K562 (cell line): Measurements from ENCODE around the gene RCSD1. TPM values are rescaled to one million over a fixed set of nuclear protein-coding genes. Genes with fewer than 3 reads are reported as not detected.

Experiments
- LCOR ChIP-seq: sonication (generic); formaldehyde crosslinking; IDR thresholded peaks from 2 replicates; pipeline ENCODE4 v1.8.0; 2022; ENCODE audit warnings: mild to moderate bottlenecking, missing genetic modification reagents
- MYNN ChIP-seq, 2 experiments: sonication (generic); formaldehyde crosslinking in 1 of 2; IDR thresholded peaks; 2 replicates each; pipeline versions ENCODE4 v1.5.0 to v1.6.1; 2016 to 2020; ENCODE audit warnings: antibody characterized with exemption in 1 of 2, missing genetic modification reagents in 1 of 2
- PBX2 ChIP-seq, 2 experiments: IDR thresholded peaks in 1 of 2; conservative IDR thresholded peaks in 1 of 2; 2 replicates each; pipeline ENCODE4 v1.6.1; 2016; ENCODE audit warnings: low read depth in 2 of 2, mild to moderate bottlenecking in 1 of 2, missing compliant biosample characterization in 1 of 2, missing genetic modification characterization in 1 of 2, moderate library complexity in 1 of 2
- PHF21A ChIP-seq: fragments of 450-650 bp; IDR thresholded peaks from 2 replicates; pipeline ENCODE4 v1.6.1; 2017; ENCODE audit warnings: low read depth, borderline replicate concordance
- PKNOX1 ChIP-seq: fragments of 450-650 bp; IDR thresholded peaks from 2 replicates; pipeline ENCODE4 v1.6.1; 2016
- POLR2A ChIP-seq: fragments of 450-650 bp; conservative IDR thresholded peaks from 2 replicates; pipeline ENCODE4 v1.6.1; 2016
- REST ChIP-seq, 2 experiments: fragments of 450-650 bp; formaldehyde crosslinking in 1 of 2; IDR thresholded peaks; 2 replicates each; pipeline versions ENCODE4 v1.4.0 to v1.6.1; 2014 to 2020; ENCODE audit warnings: mild to moderate bottlenecking in 2 of 2, borderline replicate concordance in 1 of 2, low read depth in 1 of 2
- RNF2 ChIP-seq: sonication (generic); IDR thresholded peaks from 2 replicates; pipeline ENCODE4 v1.6.1; 2016
- TCF7 ChIP-seq: sonication (generic); IDR thresholded peaks from 2 replicates; pipeline ENCODE4 v1.6.1; 2016; ENCODE audit warnings: antibody characterized with exemption, borderline replicate concordance
- ZNF551 ChIP-seq: fragments of 250-450 bp; sonication (Bioruptor Pico); IDR thresholded peaks from 2 replicates; pipeline ENCODE4 v1.5.0; 2021; ENCODE audit warnings: mild to moderate bottlenecking, moderate library complexity
- ZNF589 ChIP-seq: fragments of 200-800 bp; sonication (Bioruptor generic); IDR thresholded peaks from 2 replicates; pipeline ENCODE4 v1.6.1; 2016; ENCODE audit warnings: low read depth, missing genetic modification characterization, missing compliant biosample characterization
- polyA plus RNA-seq, 8 experiments: library from polyadenylated mRNA; depleted of rRNA in 4 of 8; stranded (reverse) in 5 of 8; unstranded in 3 of 8; fragments of >200 nt; fragmentation: Nextera tagmentation in 2 of 8; fragmentation: Illumina TruSeq in 1 of 8; extraction: Ambion mirVana in 2 of 8; extraction: Trizol in 1 of 8; gene quantifications; 2 replicates each; pipeline versions ENCODE4 v1.2.1 to v1.2.3, GENCODE V29; 2011 to 2014; ENCODE audit warnings: inconsistent platforms in 1 of 8, missing spikeins in 1 of 8
- total RNA-seq, 7 experiments: library from RNA; depleted of rRNA in 6 of 7; stranded (reverse); fragments of >200 nt in 6 of 7; fragmentation: Illumina TruSeq in 2 of 7; extraction: Trizol in 2 of 7; gene quantifications; 2 replicates each; pipeline versions ENCODE4 v1.2.1 to v1.2.3, GENCODE V29; 2011 to 2021; ENCODE audit warnings: low replicate concordance in 1 of 7

RCSD1 gene
- total and polyA plus RNA-seq, 9 of the 15 experiments (the other 6 are each of a cell fraction or from before 2014, with no cell fraction given), result 7.8 to 69.8 (median 45.3) TPM

GRCh38 chr1:167617153-167618147 lies 12.6 kb upstream of the RCSD1 start (continued):
- TF ChIP-seq LCOR (CRISPR knock-in tag) (peak; percentile 72; the same call in 1 of the 2 replicates), POLR2A (peak; percentile 56), TCF7 (0 out of 2 replicates have a peak, but pooled peaks have one; percentile 25), REST (IDR thresholded peaks at IDR 0.05; ENCODE audit: borderline replicate concordance) (no peak), REST (CRISPR knock-in tag; IDR thresholded peaks at IDR 0.05; ENCODE audit: low read depth) (0 out of 2 replicates have a peak, but pooled peaks have one; percentile 36), RNF2 (peak; percentile 90; the same call in 1 of the 2 replicates), ZNF589 (CRISPR knock-in tag) (peak; percentile 75; the same call in 1 of the 2 replicates), PKNOX1 (peak; percentile 9; the same call in 1 of the 2 replicates), PBX2 (CRISPR knock-in tag; IDR thresholded peaks at IDR 0.05; ENCODE audit: low read depth) (no peak), PBX2 (tag; conservative IDR thresholded peaks at IDR 0.05; ENCODE audit: low read depth) (peak; percentile 44), ZNF551 (no peak), PHF21A (no peak), MYNN (IDR thresholded peaks at IDR 0.05) (peak; percentile 53; the same call in 1 of the 2 replicates), MYNN (CRISPR knock-in tag; IDR thresholded peaks at IDR 0.05) (no peak)
